ENCODE measurements around the gene GAN.

DNA sequence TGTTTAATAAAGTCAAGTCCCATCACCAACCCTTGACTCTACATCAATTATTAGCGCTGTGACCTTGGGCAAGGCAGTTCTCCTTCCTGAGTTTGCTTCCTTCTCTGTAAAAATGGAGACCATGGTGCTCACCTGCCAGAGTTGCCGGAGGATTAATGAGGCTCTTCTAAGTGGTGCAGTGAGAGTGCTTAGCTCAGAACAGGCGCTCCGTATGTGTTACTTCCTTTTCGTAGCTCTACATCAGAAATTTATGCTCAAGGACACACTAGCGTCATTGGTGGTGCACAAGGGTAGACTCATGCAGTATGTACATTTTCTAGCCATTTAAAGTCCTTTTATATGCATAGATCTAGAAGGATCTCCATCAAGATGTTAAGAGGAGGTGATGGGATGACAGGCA is 112.5 kb downstream of the GAN start:
- TF ChIP-seq POLR2A (IDR thresholded peaks at IDR 0.05; ENCODE audit: low read depth, low read length) (no peak), TAF1 (IDR thresholded peaks at IDR 0.05; ENCODE audit: borderline replicate concordance, low read depth, low read length) (no peak)
